A673 (cell line): ENCODE results near the gene DGKZ. TPM values are rescaled to one million over a fixed set of nuclear protein-coding genes. Genes with fewer than 3 reads are reported as not detected.
"Not testable (repeated sequence)": the region's sequence is repeated elsewhere in the genome, so short reads cannot be mapped to it uniquely, and the experiment has no call there.

Experiments
- BruUV-seq: library from RNA; stranded (reverse); fragments of 400-500 nt; replicated peaks from 2 replicates; lab custom pipeline; 2021; lab: Mats Ljungman, UMichigan
- CTCF ChIA-PET: fragments of 300-600 bp; sonication (Branson Sonifier 250); formaldehyde crosslinking; loops from one replicate; lab custom pipeline; 2022; ENCODE audit warnings: antibody characterized with exemption; lab: Charles Lee
- POLR2A ChIA-PET: fragments of 300-600 bp; sonication (Branson Sonifier 250); formaldehyde crosslinking; loops from one replicate; lab custom pipeline; 2022; ENCODE audit warnings: antibody characterized with exemption; ENCODE audit not compliant: low non-redundant PET; lab: Charles Lee
- DNase-seq: peaks from one replicate; pipeline ENCODE4 v3.0.0-alpha.2; 2015; ENCODE audit warnings: low spot score
- H3K27ac ChIP-seq: fragments of 200-600 bp; sonication (generic); 2 replicates; pipeline ENCODE4 v1.5.1; 2016; ENCODE audit warnings: mixed run types, low read depth, mild to moderate bottlenecking, mixed read lengths, antibody characterized with exemption, low read length; ENCODE audit not compliant: poor library complexity, severe bottlenecking
- H3K27me3 ChIP-seq: fragments of 200-600 bp; sonication (generic); replicated peaks from 2 replicates; pipeline ENCODE4 v1.6.1; 2017; ENCODE audit warnings: mixed run types, low read depth, mild to moderate bottlenecking, mixed read lengths, antibody characterized with exemption, low read length; ENCODE audit not compliant: insufficient read depth, poor library complexity
- H3K36me3 ChIP-seq: fragments of 200-600 bp; sonication (generic); 2 replicates; pipeline ENCODE4 v1.6.1; 2016; ENCODE audit warnings: mixed run types, mild to moderate bottlenecking, mixed read lengths, antibody characterized with exemption, low read length; ENCODE audit not compliant: insufficient read depth, poor library complexity, severe bottlenecking
- H3K4me1 ChIP-seq: fragments of 200-600 bp; sonication (generic); 2 replicates; pipeline ENCODE4 v1.6.1; 2017; ENCODE audit warnings: mixed run types, mild to moderate bottlenecking, mixed read lengths, antibody characterized with exemption, low read length; ENCODE audit not compliant: insufficient read depth, poor library complexity, severe bottlenecking
- H3K4me3 ChIP-seq: fragments of 200-600 bp; sonication (generic); 2 replicates; pipeline ENCODE4 v1.5.1; 2016; ENCODE audit warnings: low read depth, mixed run types, mild to moderate bottlenecking, mixed read lengths, low read length; ENCODE audit not compliant: poor library complexity, severe bottlenecking
- H3K9me3 ChIP-seq: fragments of 200-600 bp; sonication (generic); 2 replicates; pipeline ENCODE4 v1.6.1; 2016; ENCODE audit warnings: mixed run types, low read depth, mild to moderate bottlenecking, mixed read lengths, antibody characterized with exemption, low read length; ENCODE audit not compliant: poor library complexity, severe bottlenecking
- CTCF ChIP-seq: fragments of 300-800, 200-600 bp; sonication (generic); conservative IDR thresholded peaks from 2 replicates; pipeline ENCODE4 v1.5.1; 2017; ENCODE audit warnings: low read depth, mild to moderate bottlenecking, antibody characterized with exemption, low read length, moderate library complexity, mixed read lengths
- EZH2 ChIP-seq: fragments of 200-600 bp; sonication (generic); IDR thresholded peaks from 2 replicates; pipeline ENCODE4 v1.6.1; 2017; ENCODE audit warnings: borderline replicate concordance, low read depth, mild to moderate bottlenecking, mixed read lengths, antibody characterized with exemption, low read length; ENCODE audit not compliant: poor library complexity, severe bottlenecking
- intact Hi-C: fragments of 100-400 bp; cut with micrococcal nuclease; formaldehyde crosslinking; loops from one replicate; pipeline ENCODE4 v1.10.0; 2022; ENCODE audit not compliant: unreplicated experiment
- total RNA-seq: library from RNA; stranded (reverse); gene quantifications from 2 replicates; pipeline ENCODE4 v1.2.3, GENCODE V29; 2021

Gene DGKZ
- total RNA-seq, 1 experiment from 2014 or later, result 145 TPM

GRCh38 chr11:46378296-46378695 lies 31.0 kb downstream of the DGKZ start:
- no peak overlapping the region for H3K27ac ChIP-seq
- no peak for TF ChIP-seq EZH2
- no peak for TF ChIP-seq CTCF
- ChIA-PET CTCF (no interaction called here), POLR2A (no interaction called here)
- BruUV-seq, result no TSS peak
- H3K4me3 ChIP-seq, result no peak overlapping the region
- no peaks in the 10 kb centered on the region for H3K9me3 ChIP-seq
- H3K27me3 ChIP-seq, result no peaks in the 10 kb centered on the region
- H3K4me1 ChIP-seq, result peaks cover 24% of the 10 kb centered on the region
- intact Hi-C loops, result no loop called here
- H3K36me3 ChIP-seq, result peaks cover 34% of the 10 kb centered on the region
- no peak for DNase-seq

DNA sequence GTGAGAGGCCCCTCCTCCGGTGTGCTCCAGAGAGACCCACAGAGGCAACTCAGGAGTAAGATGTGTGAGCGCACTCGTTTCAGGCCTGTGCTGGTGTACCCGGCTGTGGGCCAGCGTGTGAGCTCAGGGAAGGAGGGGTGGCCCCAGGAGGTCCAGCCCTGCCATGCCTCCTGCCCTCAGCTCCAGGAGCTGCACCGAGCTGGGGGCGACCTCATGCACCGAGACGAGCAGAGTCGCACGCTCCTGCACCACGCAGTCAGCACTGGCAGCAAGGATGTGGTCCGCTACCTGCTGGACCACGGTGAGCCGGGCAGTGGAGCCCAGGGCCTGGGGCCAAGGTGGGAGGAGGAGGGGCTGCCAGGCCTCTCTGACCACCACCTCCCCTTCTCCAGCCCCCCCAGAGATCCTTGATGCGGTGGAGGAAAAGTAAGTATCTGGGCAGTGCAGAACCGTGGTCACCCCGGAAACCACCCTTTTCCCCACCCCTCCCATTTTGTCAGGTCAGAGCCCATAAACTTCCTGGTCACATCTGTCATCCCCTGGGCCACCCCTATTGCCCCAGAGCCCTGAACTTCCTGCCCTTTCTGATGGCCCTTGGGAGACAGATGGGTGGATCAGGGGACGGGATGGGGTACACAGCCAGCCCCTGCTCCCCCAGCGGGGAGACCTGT lies 31.7 kb downstream of the DGKZ start:
- TF ChIP-seq EZH2 (no peak), CTCF (no peak)
- Histone ChIP-seq H3K4me3 (no peak overlapping the region), H3K27ac (no peak overlapping the region), H3K36me3 (peaks cover 38% of the 10 kb centered on the region), H3K9me3 (no peaks in the 10 kb centered on the region), H3K27me3 (no peaks in the 10 kb centered on the region), H3K4me1 (peaks cover 24% of the 10 kb centered on the region)
- no TSS peak for BruUV-seq
- POLR2A ChIA-PET, result no interaction called here
- no peak for DNase-seq
- intact Hi-C loops, result no loop called here
- CTCF ChIA-PET, result no interaction called here

- H3K36me3 ChIP-seq, result peaks cover 34% of the 10 kb centered on the region
- peaks cover 24% of the 10 kb centered on the region for H3K4me1 ChIP-seq
- H3K4me3 ChIP-seq, POLR2A ChIA-PET, H3K9me3 ChIP-seq, BruUV-seq, DNase-seq, H3K27me3 ChIP-seq: not testable (repeated sequence)
- intact Hi-C loops, result loop anchor here (10.0 kb wide), 3 partner anchors 345 to 975 kb away; partner anchors contain the start of gene MYBPC3
- peak overlapping the region; percentile 24 for H3K27ac ChIP-seq
- CTCF ChIA-PET, result interaction anchor here (0.7 to 1.0 kb wide), 2 partner anchors 27 to 140 kb away, joined by 3 to 4 read pairs; no protein-coding TSS in a partner anchor
Measured at GRCh38 chr11:46379482-46380293, 32.4 kb downstream of the DGKZ start.
